GM18499 (cell line): ENCODE data around the gene KLK8.

ENCODE experiments used
- ATAC-seq: cut with Tn5 transposase; IDR thresholded peaks from one replicate; pipeline ENCODE4 v1.9.1; 2021; ENCODE audit warnings: moderate number of reproducible peaks; ENCODE audit not compliant: insufficient read depth, unreplicated experiment

The KLK8 gene

GRCh38 chr19:50959731-50960500 lies 41.5 kb downstream of the KLK8 start:
- ATAC-seq = no peak

GRCh38 chr19:50957587-50957986 lies 43.8 kb downstream of the KLK8 start:
- no peak for ATAC-seq

- no peak for ATAC-seq
Measured at GRCh38 chr19:50952910-50953309, 48.5 kb downstream of the KLK8 start, which contains the start of gene KLK5. KLK5 (minus strand) TSS chr19:50953038; CDS start chr19:50952657, 381 bp downstream.

GRCh38 chr19:50949861-50950260 lies 51.5 kb downstream of the KLK8 start:
- ATAC-seq = no peak

GRCh38 chr19:50947123-50947522 lies 54.3 kb downstream of the KLK8 start:
- no peak for ATAC-seq
